NB4 (cell line): ENCODE results near the gene PRX.

ENCODE experiments used
- DNase-seq: peaks from one replicate; pipeline ENCODE4 v3.0.0; 2010; ENCODE audit warnings: low read depth
- H3K4me3 ChIP-seq: one replicate; pipeline ENCODE4 v1.5.1; 2011; ENCODE audit warnings: mild to moderate bottlenecking, low read depth, low read length, moderate library complexity
- CTCF ChIP-seq: IDR thresholded peaks from one replicate; pipeline ENCODE4 v1.5.1; 2012; ENCODE audit warnings: low read depth, low read length
- MAX ChIP-seq: IDR thresholded peaks from 2 replicates; pipeline ENCODE4 v1.6.1; 2011; ENCODE audit warnings: low read depth, low read length
- MYC ChIP-seq: IDR thresholded peaks from 2 replicates; pipeline ENCODE4 v1.6.1; 2011; ENCODE audit warnings: low read depth, low read length
- POLR2A ChIP-seq: IDR thresholded peaks from 2 replicates; pipeline ENCODE4 v1.6.1; 2011; ENCODE audit warnings: mild to moderate bottlenecking; ENCODE audit not compliant: insufficient read length; ENCODE audit errors: extremely low read depth

The PRX gene

GRCh38 chr19:40387155-40387554 is 26.0 kb downstream of the PRX start:
- no peak for DNase-seq
- TF ChIP-seq CTCF, result no peak
- no peak for TF ChIP-seq POLR2A
- TF ChIP-seq MAX, result no peak
- no peak for TF ChIP-seq MYC
- no peak overlapping the region for H3K4me3 ChIP-seq

- no peak for TF ChIP-seq POLR2A
- TF ChIP-seq MYC, result no peak
- TF ChIP-seq MAX, result no peak
- no peak for TF ChIP-seq CTCF
- no peak overlapping the region for H3K4me3 ChIP-seq
- DNase-seq, result no peak
These were observed 29.4 kb downstream of the PRX start for GRCh38 chr19:40383668-40384248.

GRCh38 chr19:40381321-40381720 is 31.9 kb downstream of the PRX start:
- TF ChIP-seq CTCF (no peak), POLR2A (no peak), MYC (no peak), MAX (no peak)
- no peak for DNase-seq
- no peak overlapping the region for H3K4me3 ChIP-seq

GRCh38 chr19:40380199-40381037 is 32.8 kb downstream of the PRX start:
- no peak for DNase-seq
- TF ChIP-seq MAX (no peak), MYC (no peak), POLR2A (no peak), CTCF (no peak)
- no peak overlapping the region for H3K4me3 ChIP-seq

- no peak overlapping the region for H3K4me3 ChIP-seq
- TF ChIP-seq MYC (no peak), MAX (no peak), POLR2A (no peak), CTCF (no peak)
- DNase-seq, result no peak
These were observed 33.6 kb downstream of the PRX start for GRCh38 chr19:40379446-40380198.
